ENCODE results near the gene SHC1.

Gene SHC1

DNA sequence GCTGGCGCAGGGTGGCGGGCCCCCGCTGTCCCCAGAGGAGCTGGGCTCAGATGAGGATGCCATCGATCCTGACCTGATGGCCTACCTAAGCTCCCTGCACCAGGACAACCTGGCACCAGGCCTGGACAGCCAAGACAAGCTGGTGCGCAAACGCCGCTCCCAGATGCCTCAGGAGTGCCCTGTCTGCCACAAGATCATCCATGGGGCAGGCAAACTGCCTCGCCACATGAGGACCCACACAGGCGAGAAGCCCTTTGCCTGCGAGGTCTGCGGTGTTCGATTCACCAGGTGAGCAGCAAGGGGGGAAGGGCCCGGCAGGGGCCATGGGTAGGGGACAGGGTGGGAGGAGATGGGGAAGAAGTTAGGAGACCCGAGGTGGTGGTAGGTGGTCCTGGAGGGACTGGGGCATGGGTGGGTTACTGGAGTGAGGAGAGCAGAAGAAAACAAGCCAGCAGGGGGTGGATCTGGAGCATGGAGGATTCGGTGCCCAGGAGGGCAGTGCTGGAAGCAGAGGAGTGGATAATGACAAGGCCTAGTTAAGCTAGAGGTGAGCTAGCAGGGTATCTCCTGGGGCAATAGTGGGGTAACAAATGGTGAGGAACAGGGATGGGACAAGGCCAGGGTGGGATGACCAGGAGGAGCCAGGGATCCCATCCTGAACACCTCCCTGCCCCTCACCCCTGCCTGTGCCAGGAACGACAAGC is 45.1 kb upstream of the SHC1 start:
- DNase-seq (ENCODE audit: extremely low read depth, low read depth), result no peak

DNA sequence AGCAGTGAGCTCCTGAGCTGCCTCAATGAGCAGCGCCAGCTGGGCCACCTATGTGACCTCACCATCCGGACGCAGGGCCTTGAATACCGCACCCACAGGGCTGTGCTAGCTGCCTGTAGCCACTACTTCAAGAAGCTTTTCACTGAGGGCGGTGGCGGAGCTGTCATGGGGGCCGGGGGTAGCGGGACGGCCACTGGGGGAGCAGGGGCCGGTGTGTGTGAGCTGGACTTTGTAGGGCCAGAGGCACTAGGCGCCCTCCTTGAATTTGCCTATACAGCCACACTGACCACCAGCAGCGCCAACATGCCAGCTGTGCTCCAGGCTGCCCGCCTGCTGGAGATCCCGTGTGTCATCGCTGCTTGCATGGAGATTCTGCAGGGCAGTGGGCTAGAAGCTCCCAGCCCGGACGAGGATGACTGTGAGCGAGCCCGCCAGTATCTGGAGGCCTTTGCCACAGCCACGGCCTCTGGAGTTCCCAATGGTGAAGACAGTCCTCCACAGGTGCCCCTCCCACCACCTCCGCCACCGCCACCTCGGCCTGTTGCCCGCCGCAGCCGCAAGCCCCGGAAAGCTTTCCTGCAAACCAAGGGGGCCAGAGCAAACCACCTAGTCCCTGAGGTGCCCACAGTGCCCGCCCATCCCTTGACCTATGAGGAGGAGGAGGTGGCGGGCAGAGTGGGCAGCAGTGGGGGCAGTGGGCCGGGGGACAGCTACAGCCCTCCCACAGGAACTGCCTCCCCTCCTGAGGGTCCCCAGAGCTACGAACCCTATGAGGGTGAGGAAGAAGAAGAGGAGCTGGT is 44.4 kb upstream of the SHC1 start:
- no peak for DNase-seq (ENCODE audit: extremely low read depth, low read depth)
- TF ChIP-seq, protein P1, sequence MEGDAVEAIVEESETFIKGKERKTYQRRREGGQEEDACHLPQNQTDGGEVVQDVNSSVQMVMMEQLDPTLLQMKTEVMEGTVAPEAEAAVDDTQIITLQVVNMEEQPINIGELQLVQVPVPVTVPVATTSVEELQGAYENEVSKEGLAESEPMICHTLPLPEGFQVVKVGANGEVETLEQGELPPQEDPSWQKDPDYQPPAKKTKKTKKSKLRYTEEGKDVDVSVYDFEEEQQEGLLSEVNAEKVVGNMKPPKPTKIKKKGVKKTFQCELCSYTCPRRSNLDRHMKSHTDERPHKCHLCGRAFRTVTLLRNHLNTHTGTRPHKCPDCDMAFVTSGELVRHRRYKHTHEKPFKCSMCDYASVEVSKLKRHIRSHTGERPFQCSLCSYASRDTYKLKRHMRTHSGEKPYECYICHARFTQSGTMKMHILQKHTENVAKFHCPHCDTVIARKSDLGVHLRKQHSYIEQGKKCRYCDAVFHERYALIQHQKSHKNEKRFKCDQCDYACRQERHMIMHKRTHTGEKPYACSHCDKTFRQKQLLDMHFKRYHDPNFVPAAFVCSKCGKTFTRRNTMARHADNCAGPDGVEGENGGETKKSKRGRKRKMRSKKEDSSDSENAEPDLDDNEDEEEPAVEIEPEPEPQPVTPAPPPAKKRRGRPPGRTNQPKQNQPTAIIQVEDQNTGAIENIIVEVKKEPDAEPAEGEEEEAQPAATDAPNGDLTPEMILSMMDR (IDR thresholded peaks at IDR 0.05; ENCODE audit: low read depth, low read length), result no peak

More for the DNA sequence above, 45.1 kb upstream of the SHC1 start:
- TF ChIP-seq, protein P1 (IDR thresholded peaks at IDR 0.05; ENCODE audit: low read depth, low read length), result no peak

DNA sequence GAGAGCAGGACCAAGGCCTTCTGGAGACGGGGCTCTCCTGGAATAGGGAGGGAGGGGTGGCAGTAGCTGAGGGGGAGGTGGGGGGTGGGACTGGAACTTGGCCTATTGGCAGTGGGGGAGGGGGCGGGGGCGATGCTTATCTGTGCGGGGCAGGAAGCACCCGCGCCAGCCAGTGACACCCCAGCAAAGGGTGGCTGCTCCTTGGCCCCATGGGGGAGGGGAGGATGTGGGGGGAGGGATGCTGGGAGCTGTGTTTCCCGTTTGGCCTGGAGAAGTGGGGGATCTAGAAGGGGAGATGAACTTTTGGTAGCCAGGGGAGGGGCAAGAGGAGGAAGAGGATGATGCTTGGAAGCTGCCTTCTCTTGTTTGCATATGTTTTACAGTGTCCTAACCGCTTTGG is 43.1 kb upstream of the SHC1 start:
- TF ChIP-seq, protein P1 (IDR thresholded peaks at IDR 0.05; ENCODE audit: low read depth, low read length), result no peak

DNA sequence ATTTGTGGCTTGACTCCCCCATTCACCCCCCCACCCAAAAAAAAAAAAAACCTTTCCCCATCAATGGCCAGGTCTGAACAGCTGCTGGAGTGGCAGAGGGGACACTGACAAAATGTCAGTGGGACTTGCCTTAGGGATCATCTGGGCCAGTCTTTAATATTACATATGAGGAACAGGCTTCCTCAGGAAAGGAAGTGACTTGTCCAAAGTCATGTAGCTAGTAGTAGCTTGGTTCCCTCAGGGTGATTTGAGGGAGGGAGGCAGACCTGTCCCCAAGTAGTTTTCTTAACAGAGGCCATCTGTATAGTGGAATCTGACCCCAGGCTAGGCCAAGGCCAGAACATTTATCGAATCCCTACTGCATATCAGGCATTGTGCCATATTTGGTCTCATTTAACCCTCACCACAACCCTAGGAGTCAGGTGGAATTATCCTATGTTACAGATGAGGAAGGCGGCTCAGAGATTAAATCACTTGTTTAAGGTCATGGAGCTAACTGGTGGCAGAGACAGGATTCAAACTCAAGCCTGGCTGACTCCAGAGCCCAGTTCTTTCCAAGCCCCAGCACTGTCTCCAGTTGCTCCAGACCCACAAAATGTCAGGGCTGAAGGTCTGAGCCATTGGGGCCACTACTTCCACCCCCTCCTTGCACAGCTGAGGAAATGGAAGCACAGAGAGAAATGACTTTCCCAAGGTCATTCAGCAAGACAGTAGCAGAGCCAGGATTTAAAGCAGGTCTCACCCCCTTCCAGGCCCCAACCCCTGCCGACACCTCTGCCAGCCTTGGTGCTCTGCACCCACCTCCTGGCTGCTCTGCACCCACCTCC is 42.4 kb upstream of the SHC1 start:
- DNase-seq (ENCODE audit: extremely low read depth, low read depth), result no peak
- TF ChIP-seq, protein P1 (IDR thresholded peaks at IDR 0.05; ENCODE audit: low read depth, low read length), result no peak

More for the DNA sequence above, 43.1 kb upstream of the SHC1 start:
- DNase-seq (ENCODE audit: extremely low read depth, low read depth), result no peak

DNA sequence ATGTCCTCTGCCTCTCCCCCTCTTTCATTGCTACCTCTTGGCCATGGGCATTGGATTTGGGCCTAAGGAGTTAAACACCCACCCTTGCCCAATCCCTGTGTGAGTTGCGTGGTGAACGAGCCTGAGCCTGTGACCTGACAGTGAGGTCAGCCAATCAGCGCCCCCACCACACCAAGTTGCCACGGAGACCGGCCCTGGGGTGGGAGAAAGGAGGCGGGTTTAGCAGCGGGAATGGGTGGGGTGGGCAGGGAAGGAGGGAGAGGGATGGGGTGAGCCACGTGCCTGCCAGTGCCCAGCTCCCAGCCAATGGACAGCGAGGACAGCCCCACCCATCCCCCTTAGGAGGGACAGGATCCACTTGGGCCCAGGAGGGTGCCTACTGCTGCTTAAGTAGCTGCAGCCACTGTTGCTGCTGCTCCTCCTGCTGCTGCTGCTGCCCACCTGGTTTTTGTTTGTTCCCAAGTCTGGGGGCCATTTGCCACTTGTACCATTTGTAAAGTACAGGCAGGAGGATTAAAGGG is 41.5 kb upstream of the SHC1 start:
- TF ChIP-seq, protein P1 (IDR thresholded peaks at IDR 0.05; ENCODE audit: low read depth, low read length), result no peak
- DNase-seq (ENCODE audit: extremely low read depth, low read depth), result no peak

DNA sequence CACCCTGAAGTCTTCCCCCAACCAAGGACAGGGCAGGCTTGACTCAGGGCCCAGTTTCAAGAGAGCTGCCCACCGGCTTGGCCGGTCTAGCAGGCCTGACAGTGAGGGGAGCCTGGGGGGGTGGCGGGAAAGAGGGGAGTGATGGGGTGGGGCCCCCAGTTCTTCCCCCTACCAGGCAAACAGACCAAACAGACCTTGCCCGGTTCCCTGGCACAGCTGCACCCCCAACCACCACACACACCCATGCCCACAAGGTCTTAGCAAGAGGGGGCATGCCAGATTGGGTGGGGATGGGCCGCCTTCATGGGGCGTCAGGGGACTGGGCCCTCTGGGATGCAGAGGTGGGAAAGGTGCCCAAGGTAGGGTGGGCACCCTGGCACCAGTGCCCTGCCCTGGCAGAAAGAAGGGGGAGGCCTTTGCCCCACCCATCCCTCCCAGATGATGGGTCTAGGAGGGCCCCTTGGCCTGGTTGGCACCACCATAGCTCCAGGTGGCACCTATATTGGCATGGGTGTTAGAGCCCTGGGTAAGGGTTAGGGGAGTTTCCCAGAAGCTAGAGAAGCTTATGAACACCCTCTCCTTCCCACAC is 41.0 kb upstream of the SHC1 start:
- TF ChIP-seq, protein P1 (IDR thresholded peaks at IDR 0.05; ENCODE audit: low read depth, low read length), result no peak
- no peak for DNase-seq (ENCODE audit: extremely low read depth, low read depth)
